PC-9 (cell line): Measurements from ENCODE around the gene ZNF148. TPM values are rescaled to one million over a fixed set of nuclear protein-coding genes. Genes with fewer than 3 reads are reported as not detected.

Source experiments
- BruUV-seq: library from RNA; stranded (reverse); fragments of 400-500 nt; replicated peaks from 2 replicates; lab custom pipeline; 2021; lab: Mats Ljungman, UMichigan
- CTCF ChIA-PET: fragments of 300-600 bp; sonication (Branson Sonifier 250); formaldehyde crosslinking; loops from one replicate; lab custom pipeline; 2022; ENCODE audit warnings: antibody characterized with exemption; lab: Charles Lee
- POLR2A ChIA-PET: fragments of 300-600 bp; sonication (Branson Sonifier 250); formaldehyde crosslinking; loops from one replicate; lab custom pipeline; 2022; ENCODE audit warnings: antibody characterized with exemption; ENCODE audit not compliant: unreplicated experiment; lab: Charles Lee
- DNase-seq, 2 experiments: peaks; one replicate each; pipeline versions ENCODE4 v3.0.0 to v3.0.0-alpha.2; 2015 to 2022; ENCODE audit warnings: mixed read lengths in 1 of 2
- H2AFZ ChIP-seq: fragments of 200-600 bp; sonication (generic); 2 replicates; pipeline ENCODE4 v1.8.1; 2017; ENCODE audit warnings: antibody characterized with exemption
- H3F3A ChIP-seq: fragments of 200-600 bp; sonication (generic); 2 replicates; pipeline ENCODE4 v1.8.1; 2017; ENCODE audit warnings: antibody characterized with exemption, mild to moderate bottlenecking, low read depth; ENCODE audit not compliant: insufficient read depth
- H3K27ac ChIP-seq: fragments of 200-600 bp; sonication (generic); 2 replicates; pipeline ENCODE4 v1.6.1; 2016; ENCODE audit warnings: mixed run types
- H3K27me3 ChIP-seq: fragments of 200-600 bp; sonication (generic); 2 replicates; pipeline ENCODE4 v1.6.1; 2016; ENCODE audit warnings: low read depth, mixed run types; ENCODE audit not compliant: insufficient read depth
- H3K36me3 ChIP-seq: fragments of 200-600 bp; sonication (generic); 2 replicates; pipeline ENCODE4 v1.6.1; 2016; ENCODE audit warnings: low read depth, mixed run types
- H3K4me1 ChIP-seq: fragments of 200-600 bp; sonication (generic); replicated peaks from 2 replicates; pipeline ENCODE4 v1.6.1; 2016; ENCODE audit warnings: mixed run types; ENCODE audit not compliant: insufficient read depth
- H3K4me2 ChIP-seq: fragments of 200-600 bp; sonication (generic); 2 replicates; pipeline ENCODE4 v1.6.1; 2017; ENCODE audit warnings: mixed run types
- H3K4me3 ChIP-seq: fragments of 200-600 bp; sonication (generic); 2 replicates; pipeline ENCODE4 v1.6.1; 2016; ENCODE audit warnings: mixed run types
- H3K79me2 ChIP-seq: fragments of 200-600 bp; sonication (generic); 2 replicates; pipeline ENCODE4 v1.6.1; 2017; ENCODE audit warnings: low read depth, mixed run types
- H3K9me2 ChIP-seq: fragments of 200-600 bp; sonication (generic); 2 replicates; pipeline ENCODE4 v1.8.1; 2017; ENCODE audit warnings: mild to moderate bottlenecking; ENCODE audit not compliant: insufficient read depth
- H3K9me3 ChIP-seq: fragments of 200-600 bp; sonication (generic); 2 replicates; pipeline ENCODE4 v1.8.1; 2016; ENCODE audit warnings: low read depth; ENCODE audit not compliant: insufficient read depth
- H4K20me1 ChIP-seq: fragments of 200-600 bp; sonication (generic); 2 replicates; pipeline ENCODE4 v1.8.1; 2017; ENCODE audit not compliant: insufficient read depth
- CTCF ChIP-seq: fragments of 200-600 bp; sonication (generic); conservative IDR thresholded peaks from 2 replicates; pipeline ENCODE4 v1.6.1; 2017; ENCODE audit warnings: mixed run types, antibody characterized with exemption, mild to moderate bottlenecking, moderate library complexity
- EZH2 ChIP-seq: fragments of 200-600 bp; sonication (generic); IDR thresholded peaks from 2 replicates; pipeline ENCODE4 v1.8.0; 2017; ENCODE audit warnings: antibody characterized with exemption, low read depth
- intact Hi-C: fragments of 100-400 bp; cut with micrococcal nuclease; formaldehyde crosslinking; loops from one replicate; pipeline ENCODE4 v1.10.0; 2022; ENCODE audit not compliant: unreplicated experiment
- total RNA-seq: library from RNA; stranded (reverse); gene quantifications from 2 replicates; pipeline ENCODE4 v1.2.3, GENCODE V29; 2021

Gene ZNF148
- total RNA-seq, 1 experiment from 2014 or later, result 62.6 TPM

- BruUV-seq, result no TSS peak
- ChIA-PET CTCF (interaction anchor here (0.6 kb wide), 1 partner anchor 170 kb away, joined by 3 read pairs; no protein-coding TSS in a partner anchor), POLR2A (interaction anchor here (0.6 to 0.7 kb wide), 3 partner anchors 232 to 393 kb away, joined by 3 to 5 read pairs (median 4); no protein-coding TSS in a partner anchor)
- H3K4me2 ChIP-seq, result peak overlapping the region; percentile 91
- H4K20me1 ChIP-seq, result peaks cover 10% of the 10 kb centered on the region
- H3K27ac ChIP-seq, result peak overlapping the region; percentile 64
- peak overlapping the region; percentile 88 for H2AFZ ChIP-seq
- H3K9me3 ChIP-seq, result no peaks in the 10 kb centered on the region
- peak; percentile 7 to 70 for DNase-seq
- H3K36me3 ChIP-seq, result no peaks in the 10 kb centered on the region
- no peaks in the 10 kb centered on the region for H3K9me2 ChIP-seq
- peaks cover 46% of the 10 kb centered on the region for H3K79me2 ChIP-seq
- intact Hi-C loops, result loop anchor here (2.0 to 10.0 kb wide), 3 partner anchors 56 to 381 kb away; no protein-coding TSS in a partner anchor
- TF ChIP-seq CTCF, result no peak
- TF ChIP-seq EZH2, result no peak
- H3K27me3 ChIP-seq, result no peaks in the 10 kb centered on the region
- peak overlapping the region; percentile 75 for H3K4me3 ChIP-seq
- peaks cover 21% of the 10 kb centered on the region for H3K4me1 ChIP-seq
- H3F3A ChIP-seq, result peaks cover 14% of the 10 kb centered on the region
Observed at GRCh38 chr3:125375950-125376679, 990 bp upstream of the ZNF148 start.

GRCh38 chr3:125374501-125374995 lies 577 bp downstream of the ZNF148 start:
- no peak for TF ChIP-seq CTCF
- TF ChIP-seq EZH2, result no peak
- BruUV-seq, result no TSS peak
- H2AFZ ChIP-seq, result peak overlapping the region; percentile 83
- H3F3A ChIP-seq, result peaks cover 14% of the 10 kb centered on the region
- no peaks in the 10 kb centered on the region for H3K27me3 ChIP-seq
- intact Hi-C loops, result loop anchor here (2.0 to 10.0 kb wide), 2 partner anchors 310 to 380 kb away; no protein-coding TSS in a partner anchor
- ChIA-PET POLR2A (interaction anchor here (0.5 to 0.7 kb wide), 5 partner anchors 39 to 587 kb away, joined by 3 to 8 read pairs (median 4); no protein-coding TSS in a partner anchor), CTCF (interaction anchor here (0.6 to 0.7 kb wide), 2 partner anchors 53 to 54 kb away, joined by 7 to 11 read pairs; no protein-coding TSS in a partner anchor)
- peaks cover 19% of the 10 kb centered on the region for H3K4me1 ChIP-seq
- no peaks in the 10 kb centered on the region for H3K9me3 ChIP-seq
- peaks cover 24% of the 10 kb centered on the region for H4K20me1 ChIP-seq
- DNase-seq, result peak in 1 of 2 experiments; percentile 43
- peaks cover 61% of the 10 kb centered on the region for H3K79me2 ChIP-seq
- H3K9me2 ChIP-seq, result no peaks in the 10 kb centered on the region
- peak overlapping the region; percentile 97 for H3K4me2 ChIP-seq
- H3K27ac ChIP-seq, result 0 out of 2 replicates have a peak overlapping the region, but pooled peaks have one; percentile 6
- H3K4me3 ChIP-seq, result peak overlapping the region; percentile 75
- H3K36me3 ChIP-seq, result no peaks in the 10 kb centered on the region

- POLR2A ChIA-PET, result no interaction called here
- BruUV-seq, result no TSS peak
- H4K20me1 ChIP-seq, result peaks cover 65% of the 10 kb centered on the region
Observed at GRCh38 chr3:125367403-125368230, 7.5 kb downstream of the ZNF148 start.

More at GRCh38 chr3:125367403-125368230, 7.5 kb downstream of the ZNF148 start:
- Histone ChIP-seq H3K9me3 (no peaks in the 10 kb centered on the region), H3K4me1 (no peaks in the 10 kb centered on the region), H3K79me2 (peaks cover 100% of the 10 kb centered on the region), H3K36me3 (no peaks in the 10 kb centered on the region), H3K27me3 (no peaks in the 10 kb centered on the region), H3F3A (no peaks in the 10 kb centered on the region), H3K9me2 (no peaks in the 10 kb centered on the region), H3K4me2 (no peak overlapping the region), H3K27ac (no peak overlapping the region), H3K4me3 (no peak overlapping the region), H2AFZ (no peak overlapping the region)
- CTCF ChIA-PET, result no interaction called here
- no peak for DNase-seq
- TF ChIP-seq EZH2 (no peak), CTCF (no peak)
- intact Hi-C loops, result no loop called here
